ENCODE data around the gene MORN1. TPM values are rescaled to one million over a fixed set of nuclear protein-coding genes. Genes with fewer than 3 reads are reported as not detected.

Gene MORN1
- total RNA-seq, 4 donors from 2014 or later, result 2.8 to 9.6 (median 4.3) TPM

GRCh38 chr1:2363847-2364513 lies 27.4 kb downstream of the MORN1 start:
- TF ChIP-seq CTCF (IDR thresholded peaks at IDR 0.05; ENCODE audit: low read depth), result no peak

- TF ChIP-seq CTCF (IDR thresholded peaks at IDR 0.05; ENCODE audit: low read depth), result no peak
Observed at GRCh38 chr1:2360588-2361364, 30.6 kb downstream of the MORN1 start.

- TF ChIP-seq CTCF (IDR thresholded peaks at IDR 0.05; ENCODE audit: low read depth), result no peak
Observed at GRCh38 chr1:2358651-2359640, 32.4 kb downstream of the MORN1 start.

GRCh38 chr1:2358072-2358471 lies 33.3 kb downstream of the MORN1 start:
- TF ChIP-seq CTCF (IDR thresholded peaks at IDR 0.05; ENCODE audit: low read depth), result no peak

- TF ChIP-seq CTCF (IDR thresholded peaks at IDR 0.05; ENCODE audit: low read depth), result no peak
Observed at GRCh38 chr1:2356911-2357845, 34.2 kb downstream of the MORN1 start.

GRCh38 chr1:2356401-2356800 lies 35.0 kb downstream of the MORN1 start:
- no peak for TF ChIP-seq CTCF (IDR thresholded peaks at IDR 0.05; ENCODE audit: low read depth)

Data from subcutaneous adipose tissue (tissue), 4 donors.